Activated CD4-positive, alpha-beta T cell treated with anti-CD3 and anti-CD28 coated beads, Interleukin-2, amount 50 U/mL, for 16 hours (primary cell): ENCODE results near the gene IQCE.
"Not testable (repeated sequence)": the region's sequence is repeated elsewhere in the genome, so short reads cannot be mapped to it uniquely, and the experiment has no call there.

Experiments used
- DNase-seq: peaks from one replicate; pipeline ENCODE4 v3.0.0-alpha.2; 2020

Gene IQCE

DNA sequence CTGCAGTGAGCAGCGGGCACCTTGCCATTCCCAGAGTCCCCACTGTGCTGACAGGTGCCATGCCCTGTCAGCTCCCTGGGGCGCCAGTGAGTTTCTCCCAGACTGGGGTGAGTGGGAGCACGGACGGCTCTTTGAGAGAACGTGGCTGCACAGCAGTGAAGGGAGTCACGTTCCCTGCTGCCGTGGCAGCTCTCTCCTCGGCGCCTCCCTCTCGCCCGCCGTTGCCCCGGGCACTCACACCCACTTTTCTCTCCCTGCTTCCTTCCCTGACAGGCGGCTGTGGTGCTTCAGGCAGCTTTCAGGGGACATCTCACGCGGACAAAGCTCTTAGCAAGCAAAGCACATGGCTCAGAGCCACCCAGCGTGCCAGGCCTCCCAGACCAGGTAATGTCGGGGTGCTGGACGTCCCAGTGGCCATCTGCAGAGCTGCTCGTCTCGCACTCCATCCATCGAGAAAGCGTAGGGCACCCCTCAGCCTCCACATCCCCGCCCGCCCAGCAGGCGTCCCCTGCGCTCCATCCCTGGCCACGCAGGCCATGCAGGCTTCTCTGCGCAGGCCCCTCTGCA lies 45.9 kb downstream of the IQCE start:
- DNase-seq = no peak

DNA sequence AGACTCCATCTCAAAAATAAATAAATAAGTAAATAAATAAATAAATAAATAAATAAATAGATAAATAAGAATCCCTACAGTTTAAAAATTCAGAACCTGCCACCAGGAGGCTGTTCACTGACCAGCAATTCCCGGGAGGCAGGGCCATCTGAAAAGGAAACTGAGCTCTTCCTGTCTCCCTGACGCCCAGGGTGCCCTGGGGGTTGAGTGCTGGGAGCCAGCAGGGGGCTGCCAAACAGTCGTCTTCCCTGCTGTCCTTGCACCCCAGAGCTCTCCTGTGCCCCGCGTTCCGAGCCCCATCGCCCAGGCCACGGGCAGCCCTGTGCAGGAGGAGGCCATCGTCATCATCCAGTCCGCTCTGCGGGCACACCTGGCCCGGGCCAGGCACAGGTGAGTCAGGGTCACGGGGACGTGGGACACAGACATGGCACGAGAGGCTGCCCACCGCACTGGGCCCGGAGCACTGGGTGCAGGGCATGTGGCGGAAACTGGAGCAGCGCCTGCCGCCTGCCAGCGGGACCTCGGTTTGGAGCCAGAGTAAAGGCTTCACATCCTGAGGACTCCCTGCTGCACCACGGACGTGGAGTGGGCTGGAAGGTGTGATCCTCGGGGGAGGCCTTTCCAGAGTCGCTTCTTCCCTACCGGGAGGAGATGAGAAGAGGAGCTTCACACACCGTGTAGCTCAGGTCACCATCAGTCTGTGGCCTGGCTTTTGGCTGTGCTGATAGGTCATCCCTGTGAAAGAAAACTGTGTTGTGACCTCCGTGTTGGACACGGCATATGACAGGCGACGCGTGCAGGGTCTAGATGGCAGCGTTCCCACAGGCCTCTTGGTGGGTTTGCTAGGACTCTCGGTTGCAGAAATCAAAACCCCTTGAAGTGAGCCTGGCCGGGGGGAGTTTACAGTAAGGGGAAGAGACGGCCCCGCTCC lies 47.1 kb downstream of the IQCE start:
- no peak for DNase-seq

DNA sequence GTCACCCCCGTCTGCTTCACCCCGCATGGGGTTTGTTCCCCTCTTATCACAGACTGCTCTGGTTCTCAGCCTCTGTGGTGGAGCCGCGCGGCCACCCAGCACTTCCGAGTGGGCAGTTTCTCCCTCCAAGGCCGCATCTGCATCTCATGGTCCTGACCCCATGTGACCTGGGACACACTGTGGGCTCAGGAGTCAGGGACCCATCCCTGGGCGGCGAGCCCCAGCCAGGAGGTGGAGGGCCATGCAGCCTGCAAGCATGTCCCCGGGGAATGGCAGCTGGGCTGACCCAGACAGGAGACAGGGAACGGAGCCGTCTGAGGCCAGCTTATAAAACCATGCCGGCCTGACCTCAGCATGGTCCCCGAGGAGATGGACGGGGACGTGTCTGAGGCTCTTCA lies 47.8 kb downstream of the IQCE start:
- DNase-seq = no peak

DNA sequence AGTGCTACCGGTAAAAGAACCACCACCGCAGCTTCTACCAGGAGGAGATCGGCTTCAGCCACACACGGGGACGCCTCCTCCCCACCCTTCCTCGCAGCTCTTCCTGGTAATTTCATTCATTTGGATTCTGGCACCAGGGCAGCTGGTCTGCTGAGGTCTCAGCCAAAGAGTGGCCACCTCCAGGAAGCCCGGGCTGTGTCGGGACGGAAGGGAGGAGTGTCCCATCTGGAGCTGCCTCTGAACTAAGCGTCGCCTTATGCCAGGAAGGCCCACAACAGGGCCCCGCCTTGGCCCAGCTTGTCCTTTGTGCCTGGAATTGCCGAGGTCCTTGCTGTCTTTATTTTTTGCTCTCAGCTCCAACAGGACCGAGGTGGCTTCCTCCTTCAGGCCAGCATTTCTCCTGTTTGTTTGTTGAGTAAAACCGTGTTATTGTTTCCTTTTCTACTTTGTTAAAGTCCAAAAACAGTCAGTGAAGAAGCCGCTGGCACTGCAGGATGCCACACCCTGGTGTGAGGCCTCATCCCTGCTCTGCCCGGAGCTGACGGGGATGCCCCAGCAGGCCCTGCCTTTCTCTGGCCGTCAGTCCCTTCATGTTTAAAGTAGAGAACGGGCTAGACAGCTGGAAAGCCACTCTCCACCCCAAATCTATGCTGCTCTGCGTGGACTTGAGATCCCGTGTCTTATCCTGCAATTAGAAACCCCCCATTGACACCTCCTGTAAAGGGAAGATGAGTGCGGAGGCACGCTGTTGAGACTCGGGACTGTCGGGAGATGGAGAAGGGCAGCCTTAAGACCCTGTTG lies 48.5 kb downstream of the IQCE start:
- no peak for DNase-seq

DNA sequence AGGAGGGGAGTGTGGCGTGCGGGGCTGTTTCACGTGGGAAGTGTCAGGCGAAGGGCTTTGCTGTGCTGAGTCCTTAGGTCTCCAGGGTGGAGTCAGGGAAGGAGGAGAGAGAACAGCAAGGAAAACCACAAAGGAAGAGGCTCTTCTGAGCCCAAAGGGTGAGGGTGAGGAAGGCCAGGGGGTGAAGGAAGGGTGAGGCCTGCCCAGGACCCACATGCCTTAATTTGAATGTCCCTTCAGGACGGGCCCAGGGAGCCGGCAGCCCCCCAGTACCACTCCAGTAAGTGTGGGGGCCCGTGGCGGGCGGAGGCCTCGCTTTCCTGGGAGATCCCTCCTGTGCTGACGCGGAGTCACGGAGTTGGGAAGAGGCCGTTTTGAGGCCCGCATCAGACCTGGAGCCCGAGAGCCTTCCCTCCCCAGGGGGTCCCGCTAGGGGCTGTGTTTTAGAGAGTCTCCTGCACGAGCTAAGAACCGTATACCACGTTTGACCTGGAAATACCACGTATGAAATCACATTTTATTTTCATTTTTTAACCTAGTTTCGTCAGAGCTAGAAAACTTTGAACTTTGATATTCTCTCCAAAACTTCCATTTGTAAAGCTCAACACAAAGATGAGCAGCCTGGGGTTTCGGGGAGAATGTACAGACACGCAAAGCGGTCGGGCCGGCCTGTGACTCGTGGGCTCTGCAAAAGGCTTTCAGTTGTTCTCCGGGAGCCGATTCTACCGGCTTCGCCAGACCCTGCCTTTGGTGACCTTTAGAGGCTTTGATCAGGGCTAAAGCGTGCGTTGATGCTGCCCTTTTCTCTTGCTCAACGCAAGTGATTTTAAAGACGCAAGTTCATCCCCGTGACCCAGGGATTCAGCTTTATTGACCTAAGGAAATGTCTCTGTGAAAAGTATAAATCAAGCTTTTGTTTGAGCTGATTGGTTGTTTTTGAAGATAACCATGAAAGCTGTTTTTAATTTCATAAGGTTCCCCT lies 49.4 kb downstream of the IQCE start:
- DNase-seq = no peak

DNA sequence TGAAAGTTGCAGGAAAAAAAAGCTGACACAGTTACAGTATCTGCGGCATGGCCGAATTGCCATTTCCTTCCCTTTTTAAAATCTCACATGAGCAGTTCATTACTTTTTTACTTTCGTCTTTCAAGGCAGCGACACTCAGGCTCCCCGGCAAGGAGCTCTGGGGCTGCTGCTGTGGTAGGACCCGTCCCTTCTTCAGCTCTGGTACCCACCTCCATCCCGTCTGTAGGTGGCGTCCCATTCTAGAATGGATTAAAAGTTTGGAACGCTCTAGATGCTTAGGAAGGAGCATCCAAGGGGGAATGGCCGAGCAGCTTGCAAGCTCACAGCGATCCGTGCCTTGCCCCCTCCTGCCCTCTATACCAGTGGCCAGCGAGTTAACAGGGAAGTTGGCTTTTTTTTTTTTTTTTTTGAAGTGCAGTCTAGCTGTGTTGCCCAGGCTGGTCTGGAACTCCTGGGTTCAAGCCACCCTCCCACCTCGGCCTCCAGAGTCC lies 50.2 kb downstream of the IQCE start:
- DNase-seq = peak; percentile 14

DNA sequence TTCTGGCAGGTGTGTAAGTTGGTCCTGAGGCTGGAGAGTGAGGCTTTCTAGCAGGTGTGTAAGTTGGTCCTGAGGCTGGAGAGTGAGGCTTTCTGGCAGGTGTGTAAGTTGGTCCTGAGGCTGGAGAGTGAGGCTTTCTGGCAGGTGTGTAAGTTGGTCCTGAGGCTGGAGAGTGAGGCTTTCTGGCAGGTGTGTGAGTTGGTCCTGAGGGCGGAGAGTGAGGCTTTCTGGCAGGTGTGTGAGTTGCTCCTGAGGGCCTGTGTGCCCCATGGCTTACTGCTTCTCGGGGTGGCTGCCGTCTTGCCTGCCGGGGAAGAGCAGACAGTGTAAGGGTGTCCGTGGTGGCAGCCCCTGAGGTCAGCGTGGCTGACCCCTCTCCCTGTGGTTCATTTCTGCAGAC lies 50.9 kb downstream of the IQCE start:
- not testable (repeated sequence) for DNase-seq

DNA sequence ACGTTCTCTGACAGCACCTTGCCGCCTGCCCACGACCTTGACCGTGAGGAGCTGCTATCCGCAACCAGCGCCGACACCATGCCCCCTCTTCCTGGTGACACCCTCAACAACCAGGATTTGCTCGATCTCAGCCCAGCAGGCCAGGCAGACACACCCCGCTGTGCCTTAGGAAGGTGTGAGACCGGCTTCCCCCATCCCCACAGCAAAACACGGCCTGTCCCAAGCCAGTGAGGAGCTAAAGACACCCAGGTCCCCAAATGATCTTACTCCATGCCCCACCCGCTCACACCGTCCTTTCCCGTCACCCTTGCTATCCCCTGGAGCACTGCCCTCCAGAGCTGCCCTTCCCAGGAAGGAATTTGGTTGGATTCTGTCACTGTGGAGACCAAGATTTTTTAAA lies 51.7 kb downstream of the IQCE start:
- no peak for DNase-seq

DNA sequence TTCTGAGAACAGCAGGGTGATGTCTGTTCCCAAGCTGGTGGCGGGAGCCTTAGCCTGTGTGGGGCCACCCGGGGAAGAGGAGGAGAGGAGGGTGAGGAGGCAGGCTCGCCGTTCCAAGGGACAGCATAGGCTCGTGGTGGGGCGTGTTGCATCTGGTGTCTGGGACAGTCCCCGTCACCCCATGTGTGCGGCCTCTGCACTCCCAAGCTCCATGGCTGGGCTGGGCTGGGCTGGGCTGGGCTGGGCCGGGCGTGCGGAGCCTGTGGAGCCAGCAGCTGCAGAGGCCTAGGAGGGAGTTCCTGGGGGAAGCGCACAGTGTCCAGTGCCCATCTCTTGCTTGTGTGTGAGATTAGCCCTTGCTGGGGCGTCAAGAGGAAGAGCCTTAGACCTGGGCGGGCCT lies 52.1 kb downstream of the IQCE start:
- DNase-seq = no peak

DNA sequence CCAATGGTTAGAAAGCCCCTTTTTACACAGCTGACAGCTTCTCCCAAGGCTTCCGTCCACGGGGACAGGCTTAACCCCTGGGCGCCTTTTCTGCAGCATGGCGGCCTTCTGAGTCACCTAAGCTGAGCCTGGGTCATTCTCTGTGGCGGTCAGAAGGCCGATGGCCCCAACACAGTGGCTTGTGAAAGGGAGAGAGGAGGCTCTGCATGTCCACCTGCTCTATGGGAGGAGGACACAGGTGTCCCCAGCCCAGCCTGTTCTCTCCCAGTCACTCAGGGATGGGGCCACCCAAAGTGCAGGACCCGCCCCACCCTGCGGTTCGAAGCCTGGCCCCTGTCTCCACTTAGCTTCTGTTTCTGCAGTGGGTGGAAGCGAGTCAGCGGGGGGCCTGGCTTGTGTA lies 52.6 kb downstream of the IQCE start:
- no peak for DNase-seq

DNA sequence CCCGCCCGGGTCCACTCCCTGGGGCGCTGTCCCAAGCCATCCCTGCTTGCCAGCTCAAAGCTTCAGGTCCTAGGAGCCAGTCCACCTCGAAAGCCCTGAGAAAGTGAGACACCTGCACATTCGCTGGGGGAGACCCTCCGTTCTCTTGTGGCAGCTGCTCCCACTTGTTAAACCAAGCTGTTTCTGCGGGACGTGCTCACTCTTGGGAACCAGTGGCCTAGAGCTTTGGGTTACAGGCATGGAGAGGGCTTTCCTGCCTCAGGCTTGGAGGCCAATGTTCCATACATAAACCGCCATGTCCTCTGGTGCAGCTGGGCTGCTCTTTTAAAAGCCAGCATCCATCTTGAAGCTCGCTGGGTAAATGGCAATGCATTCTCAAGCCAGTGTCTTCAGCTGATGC lies 53.1 kb downstream of the IQCE start:
- no peak for DNase-seq

DNA sequence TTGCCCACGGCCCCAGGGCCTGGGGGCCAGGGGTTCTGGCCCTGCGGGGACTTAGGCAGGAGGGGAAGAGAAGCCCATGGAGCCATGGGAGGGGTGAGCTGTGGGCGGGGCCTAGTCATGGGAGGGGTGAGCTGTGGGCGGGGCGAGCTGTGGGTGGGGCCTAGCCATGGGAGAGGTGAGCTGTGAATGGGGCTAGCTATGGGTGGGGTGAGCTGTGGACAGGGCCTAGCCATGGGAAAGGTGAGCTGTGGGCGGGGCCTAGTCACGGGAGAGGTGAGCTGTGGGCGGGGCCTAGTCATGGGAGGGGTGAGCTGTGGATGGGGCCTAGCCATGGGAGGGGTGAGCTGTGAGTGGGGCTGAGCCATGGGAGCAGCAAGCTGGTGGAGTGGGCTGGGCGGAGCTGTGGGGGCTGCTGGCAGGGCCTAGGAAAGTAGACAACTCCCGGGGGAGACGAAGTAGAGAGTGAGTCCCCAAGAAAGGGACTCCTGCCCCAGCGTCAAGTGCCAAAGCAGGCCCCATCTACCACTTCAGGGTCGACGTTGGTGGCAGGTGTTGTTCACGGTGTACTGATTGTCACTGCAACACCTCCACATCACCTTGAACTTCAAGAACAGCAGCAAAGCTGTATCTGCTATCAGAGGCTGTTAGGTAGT lies 53.8 kb downstream of the IQCE start:
- DNase-seq = no peak

DNA sequence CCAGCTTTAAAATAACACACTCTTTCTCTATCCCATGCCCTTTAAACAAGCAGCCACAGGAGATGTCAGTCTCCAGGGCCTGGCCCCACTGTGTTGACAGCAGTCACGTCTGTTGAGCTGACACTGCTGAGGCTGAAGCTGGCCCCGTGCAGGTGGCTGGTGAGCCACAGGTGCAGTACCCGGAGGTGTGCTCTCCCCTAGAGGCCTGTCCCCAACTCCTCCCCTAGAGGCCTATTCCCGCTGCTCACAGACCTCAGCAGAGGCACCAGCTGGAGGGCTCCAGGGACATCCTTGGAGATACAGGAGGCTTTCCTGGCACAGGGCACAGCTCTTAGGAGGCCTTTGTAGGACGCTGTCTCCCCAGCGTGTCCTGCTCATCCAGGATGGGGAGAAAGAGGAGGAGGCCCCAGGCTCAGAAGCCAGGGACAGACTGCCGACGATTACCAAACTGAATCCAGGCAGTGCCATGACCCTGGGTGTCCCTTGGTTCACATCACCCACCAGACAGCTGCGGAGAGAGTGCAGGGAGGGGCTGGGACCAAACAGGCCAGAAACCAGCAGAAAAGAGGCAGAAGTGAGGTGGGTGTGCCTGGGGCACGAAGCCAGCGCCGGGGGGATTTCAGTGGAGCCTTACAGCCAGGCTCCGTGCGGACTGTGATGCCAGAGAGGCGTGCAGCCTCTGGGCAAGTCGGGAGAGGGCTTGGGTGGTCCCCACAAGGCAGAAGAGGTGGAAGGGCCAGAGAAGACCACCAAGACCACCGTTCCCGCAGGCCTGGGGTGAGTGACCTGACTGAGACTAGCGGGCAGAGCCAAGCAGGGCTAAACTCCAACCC lies 54.5 kb downstream of the IQCE start:
- DNase-seq = no peak

DNA sequence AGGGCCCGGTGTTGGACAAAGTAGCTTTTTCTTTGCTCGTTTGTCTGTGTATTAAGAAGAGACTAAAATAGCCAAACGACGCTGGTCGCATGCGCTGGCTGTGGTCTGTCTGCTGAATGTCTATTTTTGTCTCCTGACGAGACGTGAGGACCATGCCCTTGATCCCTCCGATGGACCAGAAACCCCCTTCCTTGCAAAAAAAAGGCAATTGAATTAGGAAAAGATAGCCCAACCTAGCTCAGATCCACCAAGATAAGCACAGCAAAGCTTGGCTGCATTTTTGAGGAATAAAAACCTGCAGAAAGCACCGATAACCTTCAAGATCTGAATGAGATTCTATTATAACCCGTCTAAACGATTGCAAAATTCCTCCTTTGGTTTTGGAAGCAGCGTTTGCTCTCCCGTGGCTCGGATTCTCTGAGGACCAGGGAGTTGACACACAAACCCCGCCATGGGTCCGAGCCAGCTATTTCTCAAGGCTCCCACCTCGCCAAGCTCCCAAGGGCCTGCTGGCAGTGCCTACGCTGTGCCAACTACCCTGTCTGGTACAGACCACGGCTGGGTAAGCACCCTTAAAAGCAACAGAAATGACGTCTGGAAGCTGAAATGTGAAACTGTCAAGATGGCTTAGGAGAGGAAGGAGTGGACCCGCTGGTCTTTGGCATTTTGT lies 55.3 kb downstream of the IQCE start:
- DNase-seq = no peak

DNA sequence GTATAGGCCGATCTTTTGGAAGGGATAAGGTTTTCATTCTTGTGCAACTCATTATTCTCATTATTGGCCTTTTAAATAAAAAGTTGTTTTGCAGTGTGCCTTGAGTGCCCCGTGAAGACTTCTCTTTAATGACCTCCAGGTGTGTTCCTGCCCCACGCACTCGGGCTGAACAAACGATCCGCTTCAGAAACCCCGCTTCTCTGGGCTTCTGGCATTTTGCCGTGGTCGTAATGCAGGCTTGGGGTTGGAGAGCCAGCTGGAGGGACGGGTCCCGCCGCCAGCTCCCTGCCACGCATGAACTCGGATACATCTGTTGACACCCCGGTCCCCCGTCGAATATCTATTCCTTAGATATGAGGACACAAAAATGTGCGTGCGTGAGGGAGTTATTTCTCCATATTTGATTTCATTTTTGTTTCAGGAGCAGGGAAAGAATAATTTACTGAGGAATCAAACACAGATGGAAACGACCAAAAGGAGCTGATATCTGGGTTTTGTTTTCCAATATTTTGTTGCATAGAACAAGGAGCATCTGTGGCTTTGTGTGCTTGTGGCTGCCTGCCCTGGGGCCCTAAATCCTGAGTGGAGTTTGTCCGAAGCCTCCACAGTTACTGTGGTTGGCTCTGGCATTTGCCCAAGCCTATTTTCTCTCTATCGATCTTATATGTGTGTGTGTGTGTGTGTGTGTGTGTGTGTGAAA lies 56.0 kb downstream of the IQCE start:
- no peak for DNase-seq

DNA sequence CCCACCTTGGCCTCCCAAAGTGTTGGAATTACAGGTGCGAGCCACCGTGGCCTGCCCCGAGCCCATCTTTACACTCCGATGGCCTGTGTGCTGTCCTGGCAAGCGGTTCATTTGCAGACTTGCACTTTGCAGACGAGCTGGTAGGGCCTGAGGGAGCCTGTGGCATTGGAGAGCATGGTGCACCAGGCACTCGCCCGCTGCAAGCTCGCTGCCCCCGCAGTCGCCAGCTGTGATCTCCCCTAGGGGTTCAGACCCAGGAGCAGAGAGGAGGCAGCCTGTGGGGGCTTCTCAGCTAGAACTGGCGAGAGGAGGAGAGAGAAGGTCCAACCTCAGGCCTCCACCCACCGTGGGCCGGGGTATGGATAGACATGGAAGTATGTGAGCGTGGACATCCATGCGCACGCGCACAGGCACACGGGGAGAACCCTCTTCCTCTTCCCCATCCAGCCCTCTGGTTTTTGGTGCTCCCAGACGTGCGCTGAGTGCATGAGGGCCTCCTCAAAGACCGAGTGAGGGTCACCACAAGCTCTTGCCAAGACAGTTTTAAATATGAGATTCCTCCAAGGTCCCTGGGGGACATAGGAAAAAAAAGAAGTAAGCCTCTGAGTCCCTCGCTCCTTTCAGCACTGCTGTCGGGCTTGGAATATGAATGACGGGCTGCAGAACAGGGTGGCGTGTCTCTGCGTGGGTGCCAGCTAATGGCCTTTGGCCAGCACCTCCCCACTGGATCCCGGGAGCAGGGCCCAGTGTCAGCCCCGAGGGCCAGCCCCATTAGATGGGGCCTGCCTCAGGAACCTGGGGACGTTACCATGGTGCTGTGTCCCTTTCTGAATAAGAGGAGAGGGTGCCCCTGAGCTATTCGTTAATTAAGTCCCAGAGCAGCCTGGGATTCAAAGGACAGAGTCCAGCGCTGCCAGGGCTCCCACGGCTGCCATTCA lies 57.9 kb downstream of the IQCE start:
- DNase-seq = no peak

DNA sequence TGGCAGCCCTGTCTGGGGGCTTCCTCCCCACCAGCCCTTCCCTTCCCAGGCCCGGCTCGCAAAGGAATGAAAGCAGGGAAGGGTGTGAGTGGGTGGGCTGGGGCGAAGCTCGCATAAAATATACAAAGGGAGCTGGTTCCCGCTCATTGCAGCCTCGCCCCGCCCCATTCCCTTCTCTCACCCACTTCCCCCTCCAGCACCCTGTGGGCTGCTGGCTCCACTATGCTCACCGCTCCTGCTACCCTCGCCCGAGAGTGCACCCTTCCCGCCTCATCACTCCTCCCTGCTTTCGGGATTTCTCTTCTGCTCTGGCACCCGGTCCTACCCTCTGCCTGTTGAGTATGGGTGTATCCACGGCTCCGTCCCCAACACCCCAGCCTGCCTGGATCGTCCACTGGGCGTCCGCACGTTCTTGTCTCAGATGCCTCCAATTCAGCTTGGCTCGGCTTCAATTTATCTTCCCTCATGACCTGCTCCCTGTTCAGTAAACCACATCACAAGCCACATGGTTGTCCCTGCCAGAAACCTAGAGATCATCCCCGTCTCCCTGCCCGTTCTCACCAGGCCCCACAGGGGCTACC lies 58.6 kb downstream of the IQCE start:
- DNase-seq = no peak

DNA sequence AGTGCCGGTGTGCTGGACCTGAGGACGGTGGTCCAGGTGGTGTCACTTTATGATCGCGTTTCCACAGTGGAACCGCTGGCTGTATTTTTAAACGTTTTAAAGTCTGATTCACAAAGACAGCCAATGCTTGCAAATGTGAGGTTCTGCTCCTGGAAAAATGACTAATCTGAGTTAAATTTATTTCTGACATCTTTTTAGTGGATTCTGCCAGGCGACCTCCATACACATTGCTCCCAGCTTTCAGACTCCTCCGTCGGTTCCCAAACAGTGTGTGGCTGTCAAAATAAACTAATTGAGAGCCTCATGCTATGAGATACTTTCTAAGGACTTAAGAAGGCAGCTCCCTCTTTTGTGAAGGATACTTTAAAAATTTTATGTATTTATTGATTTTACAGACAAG lies 60.3 kb downstream of the IQCE start:
- no peak for DNase-seq
